T-helper 1 cell (primary cell): ENCODE measurements around the gene FARS2.

ENCODE experiments used
- DNase-seq, 5 donors: peaks; one replicate each; pipeline ENCODE4 v3.0.0-alpha.2; 2012 to 2020
- total RNA-seq, 4 donors: gene quantifications; one replicate each; lab custom pipeline; 2026; lab: John Stamatoyannopoulos, UW

FARS2 gene
- 19.7 to 27.0 (median 25.5) reads per million in 4 donors for total RNA-seq

- peak; percentile 81 to 92 (median 86) for DNase-seq
These were observed at the start of gene FARS2, which contains the start of gene LYRM4 for GRCh38 chr6:5260661-5261544. TSS of gene FARS2 (plus strand) at chr6:5261513. TSS of gene LYRM4 (minus strand) at chr6:5260950. CDS start at chr6:5260733, 217 bp downstream.

GRCh38 chr6:5213836-5214235 lies 47.5 kb upstream of the FARS2 start:
- no peak for DNase-seq

GRCh38 chr6:5214570-5215052 lies 46.7 kb upstream of the FARS2 start:
- peak in 1 of 5 donors; percentile 43 for DNase-seq

DNA sequence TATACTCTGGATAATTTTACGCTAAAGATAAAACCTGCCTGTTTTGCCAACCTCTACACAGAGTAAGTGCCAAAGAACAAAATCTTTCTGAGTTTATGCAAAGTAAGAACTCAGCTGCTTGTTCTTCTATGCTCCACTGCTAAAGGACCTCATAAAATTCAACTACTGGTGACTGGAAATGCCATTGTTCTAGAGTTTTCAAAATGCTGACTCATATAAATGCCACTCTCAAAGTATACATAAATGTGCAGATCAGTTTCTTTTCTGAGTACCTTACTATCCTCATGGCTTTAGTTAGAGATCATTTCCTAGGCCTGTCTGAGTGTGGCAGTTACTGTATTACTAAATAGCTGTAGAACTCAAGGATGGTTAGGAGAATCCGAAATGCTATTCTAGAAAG lies 46.2 kb upstream of the FARS2 start:
- DNase-seq, result no peak

DNA sequence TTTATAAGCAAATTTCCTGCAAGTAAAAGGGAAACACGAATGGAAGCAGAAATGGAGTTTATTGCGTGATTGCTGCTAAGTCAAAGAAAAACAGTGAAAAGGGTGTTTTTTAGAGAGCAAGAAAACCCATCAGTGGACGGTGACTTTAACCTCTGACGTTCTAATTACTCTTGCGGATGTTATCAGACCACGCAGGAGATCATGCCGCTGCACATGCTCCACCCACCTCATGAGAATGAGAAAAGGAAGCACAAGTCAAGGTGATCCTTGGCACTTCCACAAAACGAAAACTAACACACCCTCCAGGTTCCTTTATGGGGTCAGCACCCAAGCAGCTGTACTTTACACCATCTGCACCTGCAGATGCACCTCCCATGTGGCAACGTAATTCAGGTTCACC lies 45.5 kb upstream of the FARS2 start:
- no peak for DNase-seq

DNA sequence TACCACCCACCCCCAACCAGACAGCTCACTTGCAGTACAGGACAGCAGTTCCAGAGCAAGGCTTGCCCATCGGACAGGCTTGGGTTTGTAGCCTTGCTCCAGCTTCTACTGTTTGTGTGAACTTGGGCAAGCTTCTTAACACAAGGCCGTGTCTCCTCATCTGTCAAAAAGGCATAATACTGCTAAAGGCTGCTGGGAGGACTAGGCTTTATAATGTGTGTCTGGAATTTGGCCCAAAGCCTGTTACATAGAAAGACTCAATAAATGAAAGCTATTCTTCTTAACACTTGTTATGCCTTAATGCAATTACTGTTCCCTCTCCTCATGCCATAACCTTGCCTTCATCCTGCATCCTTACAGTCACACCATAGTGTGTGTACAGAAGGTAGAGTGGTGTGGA lies 44.0 kb upstream of the FARS2 start:
- no peak for DNase-seq

DNA sequence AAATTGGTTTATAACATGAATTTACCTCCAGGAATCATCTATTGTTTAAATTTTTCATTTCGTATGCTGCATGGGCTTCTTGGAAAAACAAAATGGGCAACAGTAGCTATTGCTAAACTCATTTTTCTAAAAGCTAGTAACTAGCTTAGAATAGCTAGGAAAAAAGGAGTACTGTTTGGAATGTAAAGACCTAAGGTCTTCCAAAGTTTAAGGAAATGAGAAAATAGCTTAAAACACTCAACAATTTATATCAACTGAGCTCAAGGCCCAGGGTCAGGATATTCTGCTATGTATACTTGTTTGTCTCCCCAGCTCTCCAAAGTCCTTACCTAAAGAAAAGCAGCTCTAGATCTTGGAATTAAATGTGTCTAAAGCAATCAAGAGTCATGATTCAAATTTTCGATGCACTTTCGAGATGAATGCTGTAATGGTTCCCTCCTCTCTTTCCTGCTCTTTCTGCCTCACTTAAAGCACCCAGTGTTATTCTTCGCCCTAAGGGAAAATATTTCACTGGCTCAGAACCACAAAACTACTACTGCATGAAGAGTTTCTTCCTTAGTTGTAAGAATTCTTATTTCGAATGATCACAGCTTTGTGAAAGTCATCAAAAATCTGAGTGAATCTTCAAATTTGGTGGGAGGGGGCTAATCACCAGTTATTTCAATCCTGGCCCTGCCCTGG lies 42.2 kb upstream of the FARS2 start:
- DNase-seq, result no peak

DNA sequence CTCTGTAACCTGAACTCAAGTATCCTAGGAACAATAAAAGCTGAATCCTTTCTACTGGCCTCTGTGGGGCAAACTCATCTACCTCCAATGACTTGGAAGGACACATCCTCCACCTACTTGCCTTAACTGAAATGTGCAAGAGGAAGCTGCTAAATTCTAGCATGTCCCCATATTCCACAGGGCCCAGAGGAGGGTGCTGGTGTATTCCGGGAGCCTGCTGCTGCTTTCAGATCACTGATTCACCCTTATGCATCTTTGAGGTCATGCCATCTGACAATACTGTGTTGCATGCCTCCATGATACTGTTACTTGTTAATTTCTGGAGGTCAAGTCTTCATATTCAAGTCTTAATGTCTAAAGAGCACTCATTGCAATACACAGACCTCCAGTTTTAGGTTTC lies 40.9 kb upstream of the FARS2 start:
- DNase-seq, result peak in 1 of 5 donors; percentile 11

GRCh38 chr6:5223309-5223708 lies 38.0 kb upstream of the FARS2 start:
- no peak for DNase-seq

DNA sequence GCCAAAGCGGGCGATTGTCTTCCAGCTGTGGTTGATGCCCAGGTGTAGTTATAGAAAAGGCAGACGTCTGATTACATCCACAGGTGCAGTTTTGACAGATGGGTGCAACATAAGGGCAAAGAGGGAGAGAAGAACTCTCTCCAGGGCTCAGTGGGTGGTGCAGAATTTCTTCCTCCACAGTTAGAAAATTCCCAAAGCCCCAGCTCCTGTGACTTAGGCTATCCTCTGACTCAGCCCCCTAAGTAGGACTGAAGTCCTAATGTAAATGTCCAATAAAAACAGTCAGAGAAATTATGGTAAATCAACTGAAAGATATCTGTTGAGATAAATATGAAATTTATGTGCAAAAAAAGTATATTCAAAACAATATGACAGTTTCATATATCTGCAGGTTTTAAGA lies 32.0 kb upstream of the FARS2 start:
- no peak for DNase-seq

DNA sequence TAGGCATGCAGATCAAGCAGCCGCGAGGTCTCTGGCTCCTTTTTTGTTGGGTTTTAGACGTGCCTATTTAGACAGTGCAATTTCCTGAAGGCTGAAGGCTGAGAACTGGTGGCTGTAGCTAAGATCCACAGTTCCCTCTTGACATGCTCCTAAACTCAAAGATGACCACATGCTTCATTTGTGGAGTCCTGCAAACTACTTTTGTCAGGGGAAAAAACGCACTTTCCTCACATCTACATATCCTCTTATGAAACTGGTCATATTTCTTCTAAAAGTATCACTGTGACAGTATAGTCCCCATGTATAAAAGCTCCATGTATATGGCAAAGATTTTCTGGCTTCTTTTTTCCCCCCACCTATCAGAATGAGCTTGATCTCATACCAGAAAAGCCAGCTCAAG lies 31.2 kb upstream of the FARS2 start:
- no peak for DNase-seq

DNA sequence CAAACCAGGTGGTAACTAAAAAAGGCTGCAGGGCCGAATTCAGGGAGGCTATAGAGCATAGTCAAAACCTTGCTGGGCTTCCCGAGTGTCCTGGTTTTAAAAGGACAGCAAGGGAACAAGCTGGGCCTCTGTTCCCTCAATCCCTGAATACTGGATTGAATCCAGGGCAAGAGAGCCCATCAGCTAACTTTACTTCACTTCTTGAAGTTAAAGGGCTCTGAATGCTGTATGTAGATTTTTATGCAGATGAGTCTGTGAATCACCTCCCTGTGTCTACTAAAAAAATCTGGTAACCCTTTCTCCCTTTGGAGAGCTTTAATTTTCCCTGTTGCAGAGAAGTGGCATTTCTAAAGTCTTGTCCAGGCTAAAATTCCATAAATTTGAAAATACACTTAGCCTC lies 30.0 kb upstream of the FARS2 start:
- no peak for DNase-seq

- no peak for DNase-seq
These were observed 26.4 kb upstream of the FARS2 start for GRCh38 chr6:5234874-5235273.

GRCh38 chr6:5235830-5236229 lies 25.5 kb upstream of the FARS2 start:
- no peak for DNase-seq

- no peak for DNase-seq
These were observed 23.5 kb upstream of the FARS2 start for GRCh38 chr6:5237805-5238204.

GRCh38 chr6:5238336-5238735 lies 23.0 kb upstream of the FARS2 start:
- DNase-seq, result no peak

GRCh38 chr6:5241252-5241651 lies 20.1 kb upstream of the FARS2 start:
- DNase-seq, result no peak

- DNase-seq, result no peak
These were observed 18.2 kb upstream of the FARS2 start for GRCh38 chr6:5243069-5243468.

DNA sequence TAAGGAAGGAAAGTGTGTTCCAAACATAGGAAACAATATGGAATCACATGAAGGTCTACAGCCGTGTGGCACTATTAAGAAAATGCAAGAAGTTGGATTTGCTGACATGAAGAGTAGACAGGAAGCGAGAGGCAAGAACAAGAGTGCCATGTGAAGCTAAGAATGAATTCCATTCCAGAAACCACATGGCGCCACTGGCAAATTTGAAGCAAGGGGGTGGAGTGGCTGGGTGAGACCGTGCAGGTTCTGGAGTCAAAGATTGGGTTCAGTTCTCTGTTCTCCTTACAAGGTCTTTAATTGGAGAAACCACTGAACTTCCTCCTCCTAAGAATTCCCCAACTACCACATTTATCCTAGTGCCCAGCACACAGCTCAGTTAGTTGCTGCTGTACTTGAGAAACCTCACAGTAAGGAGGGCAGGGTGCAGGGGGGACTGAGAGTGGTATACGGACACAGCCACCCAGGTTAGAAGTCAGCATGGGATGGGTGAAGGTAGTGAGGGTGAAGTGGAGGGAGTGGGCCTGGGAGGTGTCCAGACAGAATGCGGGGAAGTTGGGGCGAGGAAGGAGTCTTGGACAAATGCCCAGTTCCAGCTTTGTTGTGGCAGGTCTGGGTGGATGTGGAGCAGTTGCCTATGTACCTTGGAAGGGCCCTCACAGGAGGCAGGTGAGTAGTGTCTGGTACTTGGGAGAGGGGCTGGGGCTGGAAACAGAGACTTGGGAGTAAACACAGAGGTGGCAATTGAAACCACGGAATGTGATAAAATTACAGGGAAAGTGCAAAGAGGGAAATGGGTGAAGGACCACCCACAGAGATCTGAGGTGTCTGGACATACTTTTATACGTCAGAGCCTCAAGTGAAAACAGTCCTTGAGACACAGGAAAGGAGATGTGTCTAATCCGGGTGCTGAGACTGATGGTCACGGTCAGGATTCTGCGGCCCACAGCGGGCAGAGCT lies 14.9 kb upstream of the FARS2 start:
- DNase-seq, result no peak

DNA sequence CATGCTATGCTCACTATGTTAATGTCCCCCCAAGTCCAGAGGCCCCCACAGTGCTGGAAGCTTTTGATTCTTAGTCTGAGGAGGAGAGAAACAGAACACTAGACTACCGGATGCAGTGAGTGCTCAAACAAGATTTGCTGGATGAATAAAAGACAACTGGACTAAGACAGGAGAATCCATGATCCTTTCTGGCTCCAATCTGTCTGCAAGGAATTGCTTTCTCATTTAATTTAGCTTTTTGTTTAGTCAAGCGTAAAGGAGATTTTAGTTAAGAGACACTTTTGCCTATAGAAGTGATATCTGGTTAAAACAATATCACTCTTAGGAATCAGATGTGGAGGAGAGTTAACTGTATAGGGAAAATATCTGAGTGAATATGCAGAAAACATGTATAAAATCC lies 14.1 kb upstream of the FARS2 start:
- no peak for DNase-seq

DNA sequence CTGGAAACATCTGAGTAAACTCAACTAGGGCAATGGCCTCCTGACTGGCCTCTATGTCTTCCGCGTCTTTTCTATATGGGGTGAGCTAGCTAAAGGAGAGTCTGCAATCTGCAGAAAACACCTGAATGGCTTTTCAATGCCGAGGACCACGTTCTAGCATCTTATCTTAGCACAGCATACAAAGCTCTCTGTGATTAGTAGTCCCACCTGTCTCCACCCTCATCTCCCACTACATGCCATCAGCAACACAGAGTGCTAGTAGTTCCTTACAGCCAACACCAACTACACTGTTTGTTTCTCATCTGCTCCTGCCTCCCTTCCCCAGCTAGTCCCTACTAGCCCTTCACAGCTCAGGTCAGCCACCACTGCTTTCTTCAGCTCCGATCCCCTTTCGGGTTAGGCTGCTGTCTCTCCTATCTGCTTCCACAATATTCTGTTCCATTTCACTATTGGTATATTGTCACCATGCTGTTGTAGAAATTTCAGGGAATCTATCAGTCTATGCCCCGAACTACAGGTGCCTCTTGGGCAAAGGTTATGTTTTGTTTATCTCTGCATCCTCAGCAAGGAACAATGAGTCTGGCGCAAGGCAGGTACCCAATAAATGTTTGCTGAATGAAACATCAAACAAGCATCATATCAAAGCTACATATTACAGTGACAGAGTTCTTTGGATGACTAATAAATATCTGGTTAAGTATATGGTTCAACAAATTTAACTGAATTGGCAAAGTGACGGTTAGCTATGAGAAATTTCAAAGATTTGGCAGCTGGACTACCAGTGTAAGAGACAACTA lies 12.8 kb upstream of the FARS2 start:
- DNase-seq, result no peak
